NCI-H748 treated with DMSO at 0.1 percent for 48 hours (cell line): ENCODE data around the gene TTLL3.
"Not testable (repeated sequence)": the region's sequence is repeated elsewhere in the genome, so short reads cannot be mapped to it uniquely, and the experiment has no call there.

Source experiments
- DNase-seq: peaks from one replicate; lab custom pipeline; 2025; lab: John Stamatoyannopoulos, UW

Gene TTLL3

GRCh38 chr3:9866639-9867038 lies 56.6 kb downstream of the TTLL3 start:
- DNase-seq, result no peak

- DNase-seq, result no peak
These were observed 57.0 kb downstream of the TTLL3 start for GRCh38 chr3:9867106-9867505.

GRCh38 chr3:9869955-9870354 lies 59.9 kb downstream of the TTLL3 start:
- DNase-seq, result no peak

GRCh38 chr3:9870978-9871377 lies 60.9 kb downstream of the TTLL3 start:
- no peak for DNase-seq

- not testable (repeated sequence) for DNase-seq
These were observed 62.0 kb downstream of the TTLL3 start for GRCh38 chr3:9872067-9872466.

- DNase-seq, result peak; percentile 37
These were observed 65.4 kb downstream of the TTLL3 start for GRCh38 chr3:9875448-9875847.

GRCh38 chr3:9876255-9876654 lies 66.2 kb downstream of the TTLL3 start:
- DNase-seq, result not testable (repeated sequence)

GRCh38 chr3:9876991-9877390 lies 66.9 kb downstream of the TTLL3 start:
- no peak for DNase-seq

GRCh38 chr3:9878700-9879099 lies 68.6 kb downstream of the TTLL3 start:
- no peak for DNase-seq

- no peak for DNase-seq
These were observed 69.9 kb downstream of the TTLL3 start, which contains the start of gene CIDEC for GRCh38 chr3:9879830-9880549. Gene CIDEC (minus strand): TSS chr3:9880253. CDS start chr3:9878486, 1,767 bp downstream.

GRCh38 chr3:9881441-9881840 lies 71.4 kb downstream of the TTLL3 start:
- no peak for DNase-seq

GRCh38 chr3:9883706-9884554 lies 73.9 kb downstream of the TTLL3 start:
- DNase-seq, result no peak

- DNase-seq, result no peak
These were observed 74.6 kb downstream of the TTLL3 start for GRCh38 chr3:9884555-9885165.
